ENCODE results near the gene ECT2.

ECT2 gene

GRCh38 chr3:172709774-172710663 is 40.5 kb upstream of the ECT2 start:
- no peak for TF ChIP-seq CTCF (IDR thresholded peaks at IDR 0.05; ENCODE audit: low read depth, low read length)
- no peak overlapping the region; the same call in 1 of the 2 replicates for H3K27ac ChIP-seq
- no peaks in the 10 kb centered on the region for H3K27me3 ChIP-seq (ENCODE audit: insufficient read depth, low read depth, severe bottlenecking)
- DNase-seq, result peak; percentile 20
- H3K4me3 ChIP-seq (ENCODE audit: low read depth, low read length), result peak overlapping the region; percentile 77
- no peaks in the 10 kb centered on the region for H3K9me3 ChIP-seq (ENCODE audit: severe bottlenecking)
- H3K36me3 ChIP-seq, result no peaks in the 10 kb centered on the region

- Histone ChIP-seq H3K4me3 (ENCODE audit: low read depth, low read length) (peak within 1 kb of the TSS; percentile 77), H3K9me3 (ENCODE audit: severe bottlenecking) (no peaks in the 10 kb centered on the region), H3K36me3 (no peaks in the 10 kb centered on the region), H3K27ac (peak within 1 kb of the TSS; percentile 22), H3K27me3 (ENCODE audit: insufficient read depth, low read depth, severe bottlenecking) (no peaks in the 10 kb centered on the region)
- peak; percentile 93 for DNase-seq
- TF ChIP-seq CTCF (IDR thresholded peaks at IDR 0.05; ENCODE audit: low read depth, low read length), result peak; percentile 92
These were observed 39.7 kb upstream of the ECT2 start, which contains the start of gene NCEH1 for GRCh38 chr3:172710664-172711453. Gene NCEH1, minus strand, starts transcription at chr3:172711067. Its CDS starts 83 bp downstream, at chr3:172710984.

DNA sequence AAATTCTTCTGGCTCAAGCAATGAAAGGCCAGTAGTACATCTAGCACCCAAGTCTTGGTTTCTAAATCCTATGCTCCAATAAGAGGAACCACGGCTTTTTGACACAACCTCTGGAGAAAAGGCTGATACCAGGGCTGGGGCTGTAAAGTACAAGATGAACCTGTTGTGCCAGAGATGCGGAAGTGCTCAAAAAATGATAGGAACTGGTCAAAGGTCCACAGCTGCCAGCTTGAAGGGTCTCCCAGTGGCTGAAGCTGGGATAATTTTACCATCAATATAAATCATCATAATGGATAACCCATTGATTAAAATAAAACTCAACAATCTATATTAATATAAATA is 39.1 kb upstream of the ECT2 start:
- H3K36me3 ChIP-seq, result no peaks in the 10 kb centered on the region
- H3K4me3 ChIP-seq (ENCODE audit: low read depth, low read length), result peak overlapping the region; percentile 77
- TF ChIP-seq CTCF (IDR thresholded peaks at IDR 0.05; ENCODE audit: low read depth, low read length), result no peak
- no peaks in the 10 kb centered on the region for H3K9me3 ChIP-seq (ENCODE audit: severe bottlenecking)
- no peaks in the 10 kb centered on the region for H3K27me3 ChIP-seq (ENCODE audit: insufficient read depth, low read depth, severe bottlenecking)
- DNase-seq, result no peak
- no peak overlapping the region; the same call in 1 of the 2 replicates for H3K27ac ChIP-seq

DNA sequence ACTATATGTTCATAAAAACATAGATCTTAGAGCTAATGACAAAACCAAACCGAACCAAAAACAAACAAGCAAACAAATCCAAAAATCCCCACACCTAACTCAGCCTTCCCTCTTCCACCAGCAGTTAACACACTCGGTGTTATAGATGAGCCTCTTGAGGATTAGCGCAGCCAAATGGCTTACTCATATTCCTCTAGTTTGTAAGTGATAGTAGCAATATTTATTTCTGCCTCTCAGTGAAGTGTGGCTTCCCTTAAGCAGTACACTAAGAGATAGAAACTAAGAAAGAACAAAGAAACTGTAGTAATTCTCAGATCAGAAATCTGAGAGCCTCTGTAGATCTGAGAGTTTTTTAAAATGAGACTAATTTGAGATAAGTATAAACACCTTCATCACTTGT is 37.2 kb upstream of the ECT2 start:
- Histone ChIP-seq H3K4me3 (ENCODE audit: low read depth, low read length) (no peak overlapping the region), H3K27ac (no peak overlapping the region), H3K9me3 (ENCODE audit: severe bottlenecking) (no peaks in the 10 kb centered on the region), H3K27me3 (ENCODE audit: insufficient read depth, low read depth, severe bottlenecking) (no peaks in the 10 kb centered on the region), H3K36me3 (no peaks in the 10 kb centered on the region)
- no peak for TF ChIP-seq CTCF (IDR thresholded peaks at IDR 0.05; ENCODE audit: low read depth, low read length)
- DNase-seq, result no peak

GRCh38 chr3:172716476-172716875 is 34.0 kb upstream of the ECT2 start:
- no peak for DNase-seq
- no peaks in the 10 kb centered on the region for H3K9me3 ChIP-seq (ENCODE audit: severe bottlenecking)
- no peaks in the 10 kb centered on the region for H3K36me3 ChIP-seq
- TF ChIP-seq CTCF (IDR thresholded peaks at IDR 0.05; ENCODE audit: low read depth, low read length), result no peak
- H3K27me3 ChIP-seq (ENCODE audit: insufficient read depth, low read depth, severe bottlenecking), result no peaks in the 10 kb centered on the region
- H3K27ac ChIP-seq, result no peak overlapping the region
- no peak overlapping the region for H3K4me3 ChIP-seq (ENCODE audit: low read depth, low read length)

Measured in WERI-Rb-1 (cell line).